Keratinocyte (primary cell): Measurements from ENCODE around the gene VCL. TPM values are rescaled to one million over a fixed set of nuclear protein-coding genes. Genes with fewer than 3 reads are reported as not detected.

Experiments used
- DNase-seq: peaks from one replicate; pipeline ENCODE4 v3.0.0-alpha.2; 2011; ENCODE audit warnings: low read depth, missing footprints, low spot score
- FAIRE-seq: peaks from 2 replicates; lab custom pipeline; 2011; peaks lifted over from hg19 to GRCh38; lab: Jason Lieb, UNC
- H2AFZ ChIP-seq: 2 replicates; pipeline ENCODE4 v1.6.0; 2012; ENCODE audit warnings: low read length, control low read depth, inconsistent platforms; ENCODE audit not compliant: control insufficient read depth
- H3K27ac ChIP-seq: 2 replicates; pipeline ENCODE4 v1.5.1; 2011; ENCODE audit warnings: low read length; ENCODE audit not compliant: control insufficient read depth, insufficient read depth
- H3K27me3 ChIP-seq: 3 replicates; pipeline ENCODE4 v1.6.0; 2011; ENCODE audit warnings: low read length; ENCODE audit not compliant: control insufficient read depth, insufficient read depth; ENCODE audit errors: extremely low read depth
- H3K36me3 ChIP-seq, 2 experiments: 2 replicates in 1 of 2; 3 replicates in 1 of 2; pipeline ENCODE4 v1.5.1; 2011; ENCODE audit warnings: low read length in 2 of 2, mild to moderate bottlenecking in 1 of 2; ENCODE audit not compliant: control insufficient read depth in 2 of 2, insufficient read depth in 2 of 2; ENCODE audit errors: extremely low read depth in 1 of 2
- H3K4me1 ChIP-seq: 3 replicates; pipeline ENCODE4 v1.5.1; 2011; ENCODE audit warnings: low read length; ENCODE audit not compliant: control insufficient read depth, insufficient read depth; ENCODE audit errors: extremely low read depth
- H3K4me2 ChIP-seq: 3 replicates; pipeline ENCODE4 v1.6.0; 2011; ENCODE audit warnings: low read depth, low read length; ENCODE audit not compliant: control insufficient read depth, insufficient read depth; ENCODE audit errors: extremely low read depth
- H3K4me3 ChIP-seq, 3 experiments: fragments of 200-600 bp in 1 of 3; sonication (generic) in 1 of 3; 2 replicates in 2 of 3; 3 replicates in 1 of 3; pipeline ENCODE4 v1.5.1; 2011 to 2016; ENCODE audit warnings: low read length in 3 of 3, mild to moderate bottlenecking in 3 of 3, control low read depth in 2 of 3, inconsistent platforms in 1 of 3, low read depth in 1 of 3, mixed read lengths in 1 of 3, mixed run types in 1 of 3, moderate library complexity in 1 of 3; ENCODE audit not compliant: control insufficient read depth in 2 of 3, insufficient read depth in 2 of 3; ENCODE audit errors: extremely low read depth in 1 of 3
- H3K79me2 ChIP-seq: 2 replicates; pipeline ENCODE4 v1.6.0; 2012; ENCODE audit warnings: low read length; ENCODE audit not compliant: control insufficient read depth, insufficient read depth
- H3K9ac ChIP-seq: 3 replicates; pipeline ENCODE4 v1.6.0; 2011; ENCODE audit warnings: low read length; ENCODE audit not compliant: control insufficient read depth, insufficient read depth; ENCODE audit errors: extremely low read depth
- H3K9me1 ChIP-seq: 3 replicates; pipeline ENCODE4 v1.6.0; 2011; ENCODE audit warnings: low read length; ENCODE audit not compliant: control insufficient read depth, insufficient read depth; ENCODE audit errors: extremely low read depth
- H3K9me3 ChIP-seq: 2 replicates; pipeline ENCODE4 v1.5.1; 2012; ENCODE audit warnings: low read depth, low read length; ENCODE audit not compliant: control insufficient read depth
- H4K20me1 ChIP-seq: 3 replicates; pipeline ENCODE4 v1.6.0; 2011; ENCODE audit warnings: low read length; ENCODE audit not compliant: control insufficient read depth, insufficient read depth; ENCODE audit errors: extremely low read depth
- EZH2 ChIP-seq: IDR thresholded peaks from one replicate; pipeline ENCODE4 v1.6.1; 2012; ENCODE audit warnings: inconsistent platforms, mild to moderate bottlenecking, low read length, moderate library complexity
- dilution Hi-C: fragments of 300-500 bp; cut with MboI; formaldehyde crosslinking; loops from one replicate; pipeline ENCODE4 v1.7.0; 2020; ENCODE audit warnings: low sequenced_read_pairs; ENCODE audit not compliant: extremely low pct_ligation_motif_present
- polyA plus RNA-seq, 5 experiments: library from polyadenylated mRNA; depleted of rRNA in 3 of 5; stranded (reverse) in 3 of 5; stranded (forward) in 1 of 5; unstranded in 1 of 5; fragments of >200 nt; gene quantifications; 1 replicate in 1 of 5; 2 replicates in 3 of 5; 3 replicates in 1 of 5; pipeline versions ENCODE4 v1.2.1 to v1.2.3, GENCODE V29; 2011 to 2012; ENCODE audit warnings: missing spikeins in 2 of 5, low read depth in 1 of 5, low replicate concordance in 1 of 5
- TF ChIP-seq, protein P1 (sequence below), 3 experiments: IDR thresholded peaks in 1 of 3; conservative IDR thresholded peaks in 1 of 3; optimal IDR thresholded peaks in 1 of 3; 2 replicates in 2 of 3; 3 replicates in 1 of 3; pipeline versions ENCODE3 to v1.5.1; 2011; ENCODE audit warnings: low read length in 3 of 3, mild to moderate bottlenecking in 3 of 3, moderate library complexity in 2 of 3, control low read depth in 1 of 3, inconsistent platforms in 1 of 3; ENCODE audit not compliant: insufficient read depth in 2 of 3; ENCODE audit errors: extremely low read depth in 1 of 3

VCL gene
- polyA plus RNA-seq, 1 donor (not counting 4 experiments of a cell fraction or from before 2014, with no cell fraction given): 102 TPM

DNA sequence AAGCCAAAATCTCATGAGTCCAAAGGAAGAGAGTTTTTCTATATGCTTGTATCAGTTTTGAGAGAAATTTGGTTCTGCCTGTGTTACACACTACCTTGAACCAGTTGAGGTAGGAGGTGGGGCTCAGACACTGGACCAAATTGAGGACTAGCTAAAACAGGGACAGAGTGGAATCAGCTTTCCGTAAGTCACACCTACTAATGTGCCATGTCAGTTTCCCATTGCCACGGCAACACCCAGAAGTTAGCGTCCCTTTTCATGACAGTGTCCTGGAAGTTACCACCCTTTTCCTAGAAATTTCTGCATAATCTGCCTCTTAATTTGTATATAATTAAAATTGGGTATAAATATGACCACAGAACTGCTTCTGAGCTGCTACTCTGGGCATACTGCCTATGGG lies 162.1 kb downstream of the VCL start:
- Histone ChIP-seq H3K27me3 (no peaks in the 10 kb centered on the region), H3K4me1 (peaks cover 2% of the 10 kb centered on the region), H3K9ac (no peak overlapping the region), H3K4me3 (no peak overlapping the region), H3K9me3 (no peaks in the 10 kb centered on the region), H2AFZ (no peak overlapping the region), H3K27ac (no peak overlapping the region), H3K36me3 (no peaks in the 10 kb centered on the region), H3K4me2 (no peak overlapping the region), H3K9me1 (peaks cover 2% of the 10 kb centered on the region), H3K79me2 (peaks cover 15% of the 10 kb centered on the region), H4K20me1 (no peaks in the 10 kb centered on the region)
- dilution Hi-C loops: no loop called here
- no peak for DNase-seq
- TF ChIP-seq, protein P1, sequence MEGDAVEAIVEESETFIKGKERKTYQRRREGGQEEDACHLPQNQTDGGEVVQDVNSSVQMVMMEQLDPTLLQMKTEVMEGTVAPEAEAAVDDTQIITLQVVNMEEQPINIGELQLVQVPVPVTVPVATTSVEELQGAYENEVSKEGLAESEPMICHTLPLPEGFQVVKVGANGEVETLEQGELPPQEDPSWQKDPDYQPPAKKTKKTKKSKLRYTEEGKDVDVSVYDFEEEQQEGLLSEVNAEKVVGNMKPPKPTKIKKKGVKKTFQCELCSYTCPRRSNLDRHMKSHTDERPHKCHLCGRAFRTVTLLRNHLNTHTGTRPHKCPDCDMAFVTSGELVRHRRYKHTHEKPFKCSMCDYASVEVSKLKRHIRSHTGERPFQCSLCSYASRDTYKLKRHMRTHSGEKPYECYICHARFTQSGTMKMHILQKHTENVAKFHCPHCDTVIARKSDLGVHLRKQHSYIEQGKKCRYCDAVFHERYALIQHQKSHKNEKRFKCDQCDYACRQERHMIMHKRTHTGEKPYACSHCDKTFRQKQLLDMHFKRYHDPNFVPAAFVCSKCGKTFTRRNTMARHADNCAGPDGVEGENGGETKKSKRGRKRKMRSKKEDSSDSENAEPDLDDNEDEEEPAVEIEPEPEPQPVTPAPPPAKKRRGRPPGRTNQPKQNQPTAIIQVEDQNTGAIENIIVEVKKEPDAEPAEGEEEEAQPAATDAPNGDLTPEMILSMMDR (optimal IDR thresholded peaks at IDR 0.05 in 1 of 3, IDR thresholded peaks at IDR 0.05 in 1 of 3, conservative IDR thresholded peaks at IDR 0.05 in 1 of 3; ENCODE audit: extremely low read depth in 1 of 3, insufficient read depth in 2 of 3, low read length in 3 of 3): no peak
- TF ChIP-seq EZH2: no peak
- no peak for FAIRE-seq

DNA sequence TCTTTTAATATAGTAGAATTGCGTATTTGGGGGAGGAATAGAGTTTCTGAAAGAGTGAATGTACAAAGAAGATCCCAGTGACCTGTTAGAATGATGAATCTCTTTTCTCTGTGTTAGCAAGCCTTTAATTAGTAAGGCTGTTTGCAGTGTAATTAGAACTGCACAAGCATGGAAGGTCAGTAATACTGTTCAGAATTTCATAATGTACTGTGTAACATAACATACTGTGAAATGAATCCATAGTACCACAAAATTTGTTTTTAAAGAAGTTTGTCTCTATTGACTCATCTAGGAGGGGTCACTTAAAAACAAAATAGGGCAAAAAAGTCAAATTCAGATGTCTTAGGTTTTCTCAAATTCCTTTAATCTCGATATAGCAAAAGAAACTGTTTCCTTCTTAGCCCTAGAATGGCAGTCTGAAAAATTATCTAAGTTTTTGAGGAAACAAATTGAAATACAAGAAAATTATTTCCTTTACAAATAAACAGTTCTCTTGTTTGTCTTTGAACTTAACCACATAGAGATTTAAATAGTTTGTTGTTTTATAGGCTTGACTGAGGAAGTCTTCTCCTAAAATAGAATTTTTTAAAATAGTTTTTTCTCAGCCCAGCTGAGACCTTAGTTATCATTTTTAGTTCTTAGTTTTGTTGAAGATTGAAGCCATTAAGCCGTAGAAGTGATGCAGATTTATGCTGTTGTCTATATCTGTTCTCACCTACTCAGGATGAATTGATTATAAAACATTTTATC lies 165.6 kb downstream of the VCL start:
- Histone ChIP-seq H3K4me3 (no peak overlapping the region), H3K79me2 (peaks cover 11% of the 10 kb centered on the region), H2AFZ (no peak overlapping the region), H3K36me3 (no peaks in the 10 kb centered on the region), H3K9me1 (no peaks in the 10 kb centered on the region), H3K27me3 (no peaks in the 10 kb centered on the region), H3K9ac (no peak overlapping the region), H3K27ac (no peak overlapping the region), H3K4me2 (no peak overlapping the region), H3K4me1 (peaks cover 10% of the 10 kb centered on the region), H3K9me3 (no peaks in the 10 kb centered on the region), H4K20me1 (no peaks in the 10 kb centered on the region)
- dilution Hi-C loops: no loop called here
- no peak for TF ChIP-seq EZH2
- TF ChIP-seq, protein P1 (optimal IDR thresholded peaks at IDR 0.05 in 1 of 3, IDR thresholded peaks at IDR 0.05 in 1 of 3, conservative IDR thresholded peaks at IDR 0.05 in 1 of 3; ENCODE audit: extremely low read depth in 1 of 3, insufficient read depth in 2 of 3, low read length in 3 of 3): no peak
- FAIRE-seq (no peak), DNase-seq (no peak)
